GM19324 (cell line): Measurements from ENCODE around the gene ZBTB47.

Source experiments
- ATAC-seq: cut with Tn5 transposase; IDR thresholded peaks from one replicate; pipeline ENCODE4 v1.9.1; 2021; ENCODE audit warnings: mild to moderate bottlenecking, moderate library complexity; ENCODE audit not compliant: unreplicated experiment, low FRiP score

ZBTB47 gene

GRCh38 chr3:42653560-42654330 is at the start of gene ZBTB47:
Gene ZBTB47, plus strand, starts transcription at chr3:42653697. Its CDS starts 4,659 bp downstream, at chr3:42658356.
- no peak for ATAC-seq

DNA sequence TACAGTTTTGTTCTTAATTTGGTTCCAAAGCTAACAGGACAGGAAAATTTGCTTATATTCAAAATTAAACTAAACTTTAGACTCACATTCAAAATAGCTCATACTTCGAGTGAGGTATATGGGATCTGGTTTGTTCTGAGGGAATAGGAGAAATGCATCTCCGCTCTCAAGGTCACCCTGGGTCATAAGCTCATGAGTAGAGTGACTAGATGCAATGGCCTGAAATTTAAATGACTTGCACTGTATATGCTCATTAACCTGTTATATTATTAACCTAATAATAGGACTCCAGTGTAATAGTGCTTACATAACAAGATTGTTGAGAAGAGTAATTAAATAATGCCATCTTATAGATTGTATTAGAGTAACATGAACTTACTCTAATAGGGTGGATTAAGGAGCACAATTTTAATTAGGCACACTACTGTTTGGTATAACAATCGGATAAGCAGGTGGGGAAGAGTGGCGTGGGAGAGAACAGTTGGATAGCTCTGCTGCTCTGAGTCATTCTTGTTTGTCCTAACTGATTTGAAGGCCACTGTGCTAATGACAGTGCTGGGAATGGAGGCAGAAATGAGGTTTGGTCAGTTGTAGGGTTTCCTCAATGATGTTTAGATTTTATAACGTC is 47.8 kb upstream of the ZBTB47 start:
- no peak for ATAC-seq

DNA sequence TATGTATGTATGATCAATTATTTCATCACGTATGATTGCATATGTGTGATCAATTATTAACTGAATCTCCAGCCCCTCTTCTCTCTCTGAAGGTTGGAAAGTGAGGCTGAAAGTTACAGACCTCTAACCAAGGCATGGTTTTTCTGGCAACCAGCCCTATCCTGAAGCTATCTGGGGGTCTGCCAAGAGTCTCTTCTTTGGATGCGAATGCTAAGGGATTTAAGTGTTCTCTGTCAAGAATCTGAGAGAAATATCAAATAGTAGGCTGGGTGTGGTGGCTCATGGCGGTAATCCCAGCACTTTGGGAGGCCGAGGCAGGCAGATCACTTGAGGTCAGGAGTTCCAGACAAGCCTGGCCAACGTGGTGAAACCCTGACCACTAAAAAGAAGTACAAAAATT is 44.9 kb upstream of the ZBTB47 start:
- no peak for ATAC-seq

DNA sequence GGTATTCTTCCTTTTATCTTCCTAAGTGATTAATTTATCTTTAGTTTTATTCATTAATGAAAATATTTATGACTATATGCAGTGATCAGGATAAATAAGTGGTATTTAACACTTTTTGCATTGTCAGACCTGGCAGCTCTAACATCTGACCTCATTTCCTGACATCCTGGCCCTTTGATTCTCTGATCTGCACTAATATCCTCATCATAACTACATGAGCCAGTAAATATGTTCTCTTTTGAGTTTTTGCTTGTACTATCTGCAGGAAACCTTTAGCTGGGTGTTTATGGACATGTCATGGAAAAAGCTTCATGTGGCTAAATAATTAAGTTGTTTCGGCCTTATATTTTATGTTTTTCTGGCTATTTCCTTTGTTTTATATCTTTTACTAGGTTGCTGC is 42.5 kb upstream of the ZBTB47 start:
- no peak for ATAC-seq

GRCh38 chr3:42612217-42612616 is 41.3 kb upstream of the ZBTB47 start:
- no peak for ATAC-seq

DNA sequence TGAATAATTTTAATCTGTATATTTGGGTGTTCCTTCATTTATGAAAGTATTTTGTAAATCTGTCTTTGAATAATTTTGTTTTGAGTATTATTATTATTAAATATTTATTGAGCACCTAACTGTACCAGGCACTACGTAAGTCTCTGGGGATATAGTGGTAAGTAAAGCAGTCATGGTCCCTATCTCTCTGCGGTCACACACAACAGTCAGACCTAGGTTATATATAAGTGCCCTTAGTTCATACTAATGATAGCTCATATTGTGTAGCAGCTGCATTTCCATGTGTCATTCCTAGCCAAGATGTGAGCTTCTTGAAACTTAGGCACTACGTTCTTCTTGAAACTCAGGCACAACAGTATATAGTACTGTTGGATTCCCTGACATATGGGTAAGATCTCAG is 40.6 kb upstream of the ZBTB47 start:
- no peak for ATAC-seq

GRCh38 chr3:42613462-42613861 is 40.0 kb upstream of the ZBTB47 start:
- ATAC-seq: no peak

- no peak for ATAC-seq
These were observed 21.9 kb upstream of the ZBTB47 start for GRCh38 chr3:42631620-42632019.

- ATAC-seq: no peak
These were observed 21.4 kb upstream of the ZBTB47 start for GRCh38 chr3:42632146-42632545.

GRCh38 chr3:42633544-42633943 is 20.0 kb upstream of the ZBTB47 start:
- ATAC-seq: no peak

- ATAC-seq: no peak
These were observed 18.4 kb upstream of the ZBTB47 start for GRCh38 chr3:42635111-42635510.

DNA sequence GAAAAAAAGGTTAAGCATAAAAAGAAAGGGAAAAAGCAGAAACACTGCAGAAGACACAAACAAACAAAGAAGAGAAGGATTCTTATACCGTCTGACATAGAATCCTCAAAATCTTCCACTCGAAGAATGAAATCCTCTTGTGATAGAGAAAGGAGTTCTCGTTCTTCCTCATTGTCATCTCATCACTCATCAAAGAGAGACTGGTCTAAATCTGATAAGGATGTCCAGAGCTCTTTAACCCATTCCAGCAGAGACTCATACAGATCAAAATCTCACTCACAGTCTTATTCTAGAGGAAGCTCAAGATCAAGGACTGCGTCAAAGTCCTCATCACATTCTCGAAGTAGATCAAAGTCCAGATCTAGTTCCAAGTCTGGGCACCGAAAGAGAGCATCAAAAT is 16.5 kb upstream of the ZBTB47 start:
- ATAC-seq: no peak

DNA sequence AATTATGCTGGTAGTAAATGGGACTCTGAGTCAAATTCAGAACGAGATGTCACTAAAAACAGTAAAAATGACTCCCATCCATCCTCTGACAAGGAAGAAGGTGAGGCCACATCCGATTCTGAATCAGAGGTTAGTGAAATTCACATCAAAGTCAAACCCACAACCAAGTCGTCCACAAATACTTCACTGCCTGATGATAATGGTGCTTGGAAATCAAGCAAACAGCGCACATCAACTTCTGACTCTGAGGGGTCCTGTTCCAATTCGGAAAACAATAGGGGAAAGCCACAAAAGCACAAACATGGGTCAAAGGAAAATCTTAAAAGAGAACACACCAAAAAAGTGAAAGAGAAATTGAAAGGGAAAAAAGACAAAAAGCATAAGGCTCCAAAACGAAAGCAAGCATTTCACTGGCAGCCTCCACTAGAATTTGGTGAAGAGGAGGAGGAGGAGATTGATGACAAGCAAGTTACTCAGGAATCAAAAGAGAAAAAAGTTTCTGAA is 15.1 kb upstream of the ZBTB47 start:
- peak; percentile 44 for ATAC-seq

GRCh38 chr3:42639192-42639591 is 14.3 kb upstream of the ZBTB47 start:
- ATAC-seq: no peak

DNA sequence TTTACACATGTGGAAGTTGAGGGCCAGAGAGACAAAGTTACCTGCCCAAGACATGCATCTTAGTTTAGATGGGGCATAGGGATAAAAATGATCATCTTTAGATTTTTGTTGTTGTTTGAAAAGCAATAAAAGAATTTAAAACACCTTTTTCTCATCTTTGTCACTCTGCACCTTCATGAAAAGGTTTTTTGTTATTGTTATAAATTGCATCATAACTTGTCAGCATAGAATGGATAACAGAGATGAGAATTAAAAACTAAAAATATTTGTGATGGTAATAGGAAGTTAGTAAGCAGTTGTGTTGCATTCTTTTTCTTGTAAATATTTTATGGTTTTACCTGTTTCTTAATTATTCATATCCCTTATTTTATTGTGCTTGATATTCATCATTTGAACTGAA is 13.4 kb upstream of the ZBTB47 start:
- ATAC-seq: no peak

- no peak for ATAC-seq
These were observed 12.6 kb upstream of the ZBTB47 start for GRCh38 chr3:42640771-42641370.

DNA sequence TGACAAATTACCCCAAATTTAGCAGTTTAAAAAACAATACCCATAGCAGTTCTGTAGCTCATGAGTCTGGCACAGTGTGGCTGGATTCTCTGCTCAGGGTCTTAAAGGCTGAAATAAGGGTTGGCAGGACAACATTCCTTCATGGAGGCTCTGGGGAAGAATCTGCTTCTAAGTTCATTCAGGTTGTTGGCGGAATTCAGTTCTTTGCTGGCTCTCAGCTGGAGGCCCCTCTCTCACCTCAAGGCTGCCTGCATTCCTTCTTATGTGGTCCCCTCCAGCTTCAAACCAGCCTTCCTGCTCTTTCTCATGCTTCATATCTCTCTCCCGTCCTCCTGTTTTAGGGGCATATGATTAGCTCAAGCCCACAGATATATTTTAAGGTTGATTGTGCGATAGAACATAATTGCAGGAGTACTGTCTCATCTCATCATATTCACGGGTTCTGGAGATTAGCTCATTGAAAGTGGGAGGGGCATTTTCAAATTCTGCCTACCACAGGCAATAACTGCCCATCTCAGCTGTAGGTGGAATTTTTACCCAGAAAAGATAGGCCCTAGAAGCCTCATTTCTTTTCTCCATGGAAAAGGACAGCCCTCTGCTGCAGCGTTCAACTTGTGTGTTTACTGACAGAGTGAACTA is 5.6 kb upstream of the ZBTB47 start:
- ATAC-seq: no peak

- ATAC-seq: no peak
These were observed 4.5 kb upstream of the ZBTB47 start for GRCh38 chr3:42649006-42649405.

- ATAC-seq: no peak
These were observed 3.7 kb upstream of the ZBTB47 start for GRCh38 chr3:42649783-42650182.

- no peak for ATAC-seq
These were observed 2.0 kb upstream of the ZBTB47 start for GRCh38 chr3:42651248-42652091.
